ENCODE results near the gene ARGFX.

GRCh38 chr3:121542924-121543323 lies 24.8 kb upstream of the ARGFX start:
- no peak for TF ChIP-seq POLR2AphosphoS5 (IDR thresholded peaks at IDR 0.05)
- TF ChIP-seq, protein P1, sequence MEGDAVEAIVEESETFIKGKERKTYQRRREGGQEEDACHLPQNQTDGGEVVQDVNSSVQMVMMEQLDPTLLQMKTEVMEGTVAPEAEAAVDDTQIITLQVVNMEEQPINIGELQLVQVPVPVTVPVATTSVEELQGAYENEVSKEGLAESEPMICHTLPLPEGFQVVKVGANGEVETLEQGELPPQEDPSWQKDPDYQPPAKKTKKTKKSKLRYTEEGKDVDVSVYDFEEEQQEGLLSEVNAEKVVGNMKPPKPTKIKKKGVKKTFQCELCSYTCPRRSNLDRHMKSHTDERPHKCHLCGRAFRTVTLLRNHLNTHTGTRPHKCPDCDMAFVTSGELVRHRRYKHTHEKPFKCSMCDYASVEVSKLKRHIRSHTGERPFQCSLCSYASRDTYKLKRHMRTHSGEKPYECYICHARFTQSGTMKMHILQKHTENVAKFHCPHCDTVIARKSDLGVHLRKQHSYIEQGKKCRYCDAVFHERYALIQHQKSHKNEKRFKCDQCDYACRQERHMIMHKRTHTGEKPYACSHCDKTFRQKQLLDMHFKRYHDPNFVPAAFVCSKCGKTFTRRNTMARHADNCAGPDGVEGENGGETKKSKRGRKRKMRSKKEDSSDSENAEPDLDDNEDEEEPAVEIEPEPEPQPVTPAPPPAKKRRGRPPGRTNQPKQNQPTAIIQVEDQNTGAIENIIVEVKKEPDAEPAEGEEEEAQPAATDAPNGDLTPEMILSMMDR (IDR thresholded peaks at IDR 0.05) = no peak

Measured in prostate gland (tissue), 2 donors.